OCI-LY1 (cell line): Measurements from ENCODE around the gene REG4.

Experiments
- H2AFZ ChIP-seq: fragments of 200-600 bp; sonication (generic), shearing (Covaris generic); 2 replicates; pipeline ENCODE4 v1.6.0; 2014; ENCODE audit warnings: antibody characterized with exemption, mild to moderate bottlenecking, low read length
- H3F3A ChIP-seq: fragments of 200-600 bp; sonication (generic), shearing (Covaris generic); 2 replicates; pipeline ENCODE4 v1.6.0; 2014; ENCODE audit warnings: mild to moderate bottlenecking, antibody characterized with exemption, low read length, moderate library complexity; ENCODE audit not compliant: insufficient read depth
- H3K27ac ChIP-seq: fragments of 200-600 bp; sonication (generic); 2 replicates; pipeline ENCODE4 v1.5.1; 2014; ENCODE audit warnings: low read length, mixed run types, mild to moderate bottlenecking, low read depth; ENCODE audit not compliant: poor library complexity, severe bottlenecking
- H3K27me3 ChIP-seq: fragments of 200-600 bp; sonication (generic); 2 replicates; pipeline ENCODE4 v1.6.0; 2014; ENCODE audit warnings: antibody characterized with exemption, mild to moderate bottlenecking, low read length, moderate library complexity; ENCODE audit not compliant: insufficient read depth
- H3K36me3 ChIP-seq: fragments of 200-600 bp; sonication (generic); 2 replicates; pipeline ENCODE4 v1.6.1; 2014; ENCODE audit warnings: mild to moderate bottlenecking, antibody characterized with exemption, low read length, moderate library complexity, mixed read lengths; ENCODE audit not compliant: insufficient read depth
- H3K4me1 ChIP-seq: fragments of 200-600 bp; sonication (generic); 2 replicates; pipeline ENCODE4 v1.5.1; 2014; ENCODE audit warnings: mild to moderate bottlenecking, low read length, moderate library complexity; ENCODE audit not compliant: insufficient read depth, severe bottlenecking
- H3K4me2 ChIP-seq: fragments of 200-600 bp; sonication (generic), shearing (Covaris generic); 2 replicates; pipeline ENCODE4 v1.6.1; 2014; ENCODE audit warnings: low read length
- H3K4me3 ChIP-seq: fragments of 200-600 bp; sonication (generic); 2 replicates; pipeline ENCODE4 v1.5.1; 2014; ENCODE audit warnings: low read length, low read depth, mild to moderate bottlenecking, mixed read lengths; ENCODE audit not compliant: poor library complexity, severe bottlenecking
- H3K79me2 ChIP-seq: fragments of 200-600 bp; shearing (Covaris generic); 2 replicates; pipeline ENCODE4 v1.6.1; 2016; ENCODE audit warnings: mixed run types, low read length, mixed read lengths; ENCODE audit not compliant: insufficient read depth
- H3K9ac ChIP-seq: fragments of 200-600 bp; sonication (generic), shearing (Covaris generic); 2 replicates; pipeline ENCODE4 v1.6.1; 2014; ENCODE audit warnings: mild to moderate bottlenecking, low read length, mixed read lengths
- H3K9me2 ChIP-seq: fragments of 200-600 bp; sonication (generic), shearing (Covaris generic); 2 replicates; pipeline ENCODE4 v1.6.1; 2014; ENCODE audit warnings: low read depth, mild to moderate bottlenecking, low read length, mixed read lengths
- H3K9me3 ChIP-seq: fragments of 200-600 bp; shearing (Covaris generic); 2 replicates; pipeline ENCODE4 v1.6.1; 2014; ENCODE audit warnings: low read length, mixed read lengths
- H4K20me1 ChIP-seq: fragments of 200-600 bp; sonication (generic), shearing (Covaris generic); 2 replicates; pipeline ENCODE4 v1.6.0; 2016; ENCODE audit warnings: mild to moderate bottlenecking, low read length; ENCODE audit not compliant: insufficient read depth
- EZH2 ChIP-seq: fragments of 200-600 bp; sonication (generic), shearing (Covaris generic); IDR thresholded peaks from 2 replicates; pipeline ENCODE4 v1.8.0; 2017; ENCODE audit warnings: borderline replicate concordance, mixed run types, mild to moderate bottlenecking, antibody characterized with exemption, low read length, moderate library complexity, mixed read lengths
- TF ChIP-seq, protein P1 (sequence below): fragments of 200-600 bp; sonication (generic), shearing (Covaris generic); IDR thresholded peaks from 2 replicates; pipeline ENCODE4 v1.5.1; 2017; ENCODE audit warnings: mild to moderate bottlenecking, antibody characterized with exemption, low read length, moderate library complexity, mixed read lengths

REG4 gene

GRCh38 chr1:119747451-119747850 lies 63.8 kb downstream of the REG4 start:
- H2AFZ ChIP-seq: no peak overlapping the region
- no peaks in the 10 kb centered on the region for H3K79me2 ChIP-seq
- peaks cover 22% of the 10 kb centered on the region; the same call in 1 of the 2 replicates for H3K36me3 ChIP-seq

DNA sequence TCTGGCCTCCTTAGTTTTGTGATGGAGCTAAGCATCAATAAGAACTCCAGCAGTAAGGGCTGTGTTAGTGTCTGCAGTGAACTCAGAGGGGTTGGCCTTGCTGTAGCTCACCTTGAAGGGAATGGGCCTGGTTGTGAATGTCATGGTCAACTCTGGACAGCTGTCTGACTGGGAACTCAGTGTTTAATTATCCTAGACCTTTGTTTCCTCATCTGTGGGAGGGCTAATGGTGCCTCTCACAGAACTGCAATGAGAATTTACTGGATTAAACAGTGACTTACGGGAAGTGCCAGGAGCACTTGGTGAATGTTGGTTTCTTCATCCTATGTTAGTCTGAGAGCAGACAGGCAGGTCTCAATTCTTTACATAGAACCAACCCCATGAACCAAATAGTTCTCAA lies 66.2 kb downstream of the REG4 start:
- H3K79me2 ChIP-seq: no peaks in the 10 kb centered on the region
- no peak overlapping the region for H3K4me3 ChIP-seq

More at GRCh38 chr1:119747451-119747850, 63.8 kb downstream of the REG4 start:
- TF ChIP-seq EZH2: no peak
- TF ChIP-seq, protein P1, sequence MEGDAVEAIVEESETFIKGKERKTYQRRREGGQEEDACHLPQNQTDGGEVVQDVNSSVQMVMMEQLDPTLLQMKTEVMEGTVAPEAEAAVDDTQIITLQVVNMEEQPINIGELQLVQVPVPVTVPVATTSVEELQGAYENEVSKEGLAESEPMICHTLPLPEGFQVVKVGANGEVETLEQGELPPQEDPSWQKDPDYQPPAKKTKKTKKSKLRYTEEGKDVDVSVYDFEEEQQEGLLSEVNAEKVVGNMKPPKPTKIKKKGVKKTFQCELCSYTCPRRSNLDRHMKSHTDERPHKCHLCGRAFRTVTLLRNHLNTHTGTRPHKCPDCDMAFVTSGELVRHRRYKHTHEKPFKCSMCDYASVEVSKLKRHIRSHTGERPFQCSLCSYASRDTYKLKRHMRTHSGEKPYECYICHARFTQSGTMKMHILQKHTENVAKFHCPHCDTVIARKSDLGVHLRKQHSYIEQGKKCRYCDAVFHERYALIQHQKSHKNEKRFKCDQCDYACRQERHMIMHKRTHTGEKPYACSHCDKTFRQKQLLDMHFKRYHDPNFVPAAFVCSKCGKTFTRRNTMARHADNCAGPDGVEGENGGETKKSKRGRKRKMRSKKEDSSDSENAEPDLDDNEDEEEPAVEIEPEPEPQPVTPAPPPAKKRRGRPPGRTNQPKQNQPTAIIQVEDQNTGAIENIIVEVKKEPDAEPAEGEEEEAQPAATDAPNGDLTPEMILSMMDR: no peak
- no peaks in the 10 kb centered on the region for H3K9me2 ChIP-seq
- no peaks in the 10 kb centered on the region for H3F3A ChIP-seq
- H3K4me3 ChIP-seq: no peak overlapping the region
- H3K9me3 ChIP-seq: no peaks in the 10 kb centered on the region
- H3K27ac ChIP-seq: no peak overlapping the region
- H3K9ac ChIP-seq: no peak overlapping the region
- no peaks in the 10 kb centered on the region for H4K20me1 ChIP-seq
- no peaks in the 10 kb centered on the region for H3K27me3 ChIP-seq
- H3K4me2 ChIP-seq: no peak overlapping the region
- H3K4me1 ChIP-seq: no peaks in the 10 kb centered on the region

DNA sequence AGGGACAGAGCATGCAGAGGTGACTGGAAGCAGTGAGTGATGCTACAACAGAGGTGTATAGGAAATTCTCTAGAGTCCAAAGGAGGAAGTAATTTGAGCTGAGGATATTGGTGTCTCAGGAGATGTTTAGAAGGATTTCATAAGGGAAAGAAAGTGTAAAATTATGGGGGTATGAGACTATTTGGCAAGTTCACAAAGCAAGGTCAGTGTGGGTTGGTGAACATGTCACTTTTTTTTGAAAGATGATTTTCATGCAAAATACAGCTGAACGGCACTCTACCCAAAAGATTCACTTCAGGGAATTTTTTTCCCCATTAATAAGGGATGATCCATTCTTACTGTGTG lies 66.7 kb downstream of the REG4 start:
- TF ChIP-seq EZH2: no peak
- TF ChIP-seq, protein P1: no peak
- Histone ChIP-seq H3K4me1 (no peaks in the 10 kb centered on the region), H4K20me1 (no peaks in the 10 kb centered on the region), H3K4me2 (no peak overlapping the region), H3F3A (no peaks in the 10 kb centered on the region), H3K9me3 (no peaks in the 10 kb centered on the region), H3K4me3 (no peak overlapping the region), H3K9me2 (no peaks in the 10 kb centered on the region), H3K9ac (no peak overlapping the region), H2AFZ (no peak overlapping the region), H3K27me3 (no peaks in the 10 kb centered on the region), H3K79me2 (no peaks in the 10 kb centered on the region), H3K27ac (no peak overlapping the region), H3K36me3 (peaks cover 41% of the 10 kb centered on the region; the same call in 1 of the 2 replicates)

More for the DNA sequence above, 66.2 kb downstream of the REG4 start:
- TF ChIP-seq, protein P1: no peak
- no peak for TF ChIP-seq EZH2
- Histone ChIP-seq H3K36me3 (peaks cover 37% of the 10 kb centered on the region; the same call in 1 of the 2 replicates), H3K9me2 (no peaks in the 10 kb centered on the region), H3K9me3 (no peaks in the 10 kb centered on the region), H3K4me2 (no peak overlapping the region), H3F3A (no peaks in the 10 kb centered on the region), H3K4me1 (no peaks in the 10 kb centered on the region), H3K27ac (no peak overlapping the region), H3K9ac (no peak overlapping the region), H3K27me3 (no peaks in the 10 kb centered on the region), H4K20me1 (no peaks in the 10 kb centered on the region), H2AFZ (no peak overlapping the region)
